GM04504 (cell line): ENCODE results near the gene ULBP1.
"Not testable (repeated sequence)": the region's sequence is repeated elsewhere in the genome, so short reads cannot be mapped to it uniquely, and the experiment has no call there.

Experiments used
- DNase-seq: peaks from one replicate; pipeline ENCODE4 v3.0.0-alpha.2; 2012; ENCODE audit warnings: low read depth

Gene ULBP1

GRCh38 chr6:149933461-149933860, 30.3 kb upstream of the ULBP1 start:
- no peak for DNase-seq

DNA sequence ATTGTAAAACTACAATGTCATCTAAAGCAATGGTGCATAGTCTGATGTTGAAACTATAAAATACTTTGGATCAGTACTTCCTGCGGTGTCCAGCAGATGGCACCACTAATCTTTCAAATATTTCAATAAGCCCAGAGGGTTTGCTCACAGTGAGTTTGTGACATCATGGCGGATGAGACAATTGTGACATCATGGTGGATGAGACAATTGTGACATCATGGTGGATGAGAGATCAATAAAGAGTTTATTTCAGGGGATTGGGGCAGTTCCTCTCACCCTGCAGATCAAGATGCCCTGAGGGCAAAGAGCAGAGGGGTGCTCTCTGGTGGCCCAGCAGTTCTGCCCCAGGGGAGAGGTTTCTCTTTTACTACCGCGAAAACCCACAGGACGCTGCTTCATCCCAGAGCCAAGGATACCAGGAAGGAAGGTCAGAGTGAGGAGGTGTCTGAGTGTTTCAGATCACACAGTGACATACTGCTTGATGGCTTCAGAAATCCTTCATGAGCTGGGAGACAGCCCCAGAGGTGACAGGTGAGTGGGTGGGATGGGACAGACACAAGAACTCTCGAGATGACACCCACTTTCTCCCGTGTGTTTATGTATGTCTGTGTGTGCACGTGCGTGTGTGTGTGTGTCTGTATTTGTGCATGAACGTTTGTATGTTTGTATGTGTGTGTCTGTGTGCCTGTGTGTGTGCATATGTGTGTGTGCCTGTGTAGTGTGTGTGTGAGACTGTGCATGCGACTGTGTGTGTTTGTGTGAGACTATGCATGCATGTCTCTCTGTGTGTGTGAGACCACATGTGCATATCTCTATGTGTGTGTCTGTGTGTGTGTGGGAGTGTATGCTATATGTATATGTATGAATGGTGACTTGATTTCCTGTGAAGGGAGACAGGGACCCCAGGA, 29.2 kb upstream of the ULBP1 start:
- DNase-seq, result no peak

DNA sequence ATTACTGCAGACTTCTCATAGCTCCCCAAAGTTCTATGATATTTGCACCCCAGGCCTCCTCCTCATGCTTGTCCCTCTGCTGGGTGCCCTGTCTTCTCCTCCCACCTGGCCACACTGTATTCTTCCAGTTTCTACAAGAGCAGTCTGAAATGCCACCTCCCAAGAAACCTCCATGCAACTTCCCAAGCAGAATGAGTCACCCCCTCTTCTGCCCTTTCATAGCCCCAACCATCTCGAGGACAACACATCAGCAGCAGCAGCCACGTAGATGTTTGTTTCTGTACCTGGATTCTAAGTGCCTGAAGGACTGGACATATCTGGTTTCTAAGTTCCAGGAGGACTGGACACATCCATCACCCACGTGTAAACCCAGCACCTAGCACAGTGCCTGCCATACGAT, 28.5 kb upstream of the ULBP1 start:
- no peak for DNase-seq

DNA sequence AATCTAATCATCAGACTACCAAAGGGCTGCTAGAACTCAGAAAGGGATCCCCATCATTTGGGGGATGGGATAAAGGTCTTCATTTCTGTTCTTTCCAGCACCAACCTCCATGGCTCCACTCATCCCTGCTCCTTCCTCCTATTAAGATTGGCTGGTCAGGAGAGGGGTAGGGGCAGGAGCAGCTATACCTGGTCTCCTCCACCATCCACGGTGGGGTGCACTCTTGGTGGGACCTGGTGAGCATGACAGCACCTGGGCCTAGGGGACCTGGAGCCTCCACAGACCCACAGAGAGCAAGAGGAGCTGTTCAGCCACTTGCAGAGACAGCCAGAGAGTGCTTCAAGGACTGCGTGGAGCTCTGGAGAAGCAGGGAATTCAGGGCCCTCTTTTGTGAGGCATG, 28.1 kb upstream of the ULBP1 start:
- DNase-seq, result no peak

- no peak for DNase-seq
These were observed 27.0 kb upstream of the ULBP1 start for GRCh38 chr6:149936743-149937142.

DNA sequence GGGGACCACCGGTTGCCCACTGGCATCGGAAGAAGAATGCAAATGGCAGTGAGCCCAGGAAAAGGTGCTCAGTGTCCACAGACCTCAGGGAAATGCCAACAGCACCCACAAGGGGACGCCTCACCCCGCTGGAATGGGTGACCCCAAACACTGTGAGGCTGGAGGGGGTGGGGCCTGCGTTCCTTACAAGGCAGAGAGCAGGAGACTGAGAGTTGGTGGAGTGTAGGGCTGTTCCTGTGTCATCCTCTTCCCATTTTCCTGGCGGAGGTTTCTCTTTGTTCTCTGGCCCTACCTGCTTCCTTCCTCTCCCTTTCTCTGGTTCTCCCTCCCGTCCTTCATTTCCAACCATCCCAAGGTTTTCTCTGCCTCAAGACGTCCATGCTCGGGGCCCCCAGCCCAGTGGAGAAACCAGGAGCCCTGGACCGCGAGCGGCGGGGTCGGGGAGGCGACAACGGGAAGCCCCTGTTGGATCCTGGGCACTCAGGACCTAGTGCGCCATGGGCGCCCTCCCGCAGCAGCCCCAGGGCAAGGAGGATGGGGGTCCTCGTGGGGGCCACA, 25.7 kb upstream of the ULBP1 start:
- DNase-seq, result not testable (repeated sequence)

GRCh38 chr6:149938571-149939355, 25.0 kb upstream of the ULBP1 start:
- no peak for DNase-seq

GRCh38 chr6:149939356-149939648, 24.4 kb upstream of the ULBP1 start:
- no peak for DNase-seq

- DNase-seq, result no peak
These were observed 23.7 kb upstream of the ULBP1 start for GRCh38 chr6:149939909-149940671.

- no peak for DNase-seq
These were observed 23.1 kb upstream of the ULBP1 start for GRCh38 chr6:149940672-149940982.

DNA sequence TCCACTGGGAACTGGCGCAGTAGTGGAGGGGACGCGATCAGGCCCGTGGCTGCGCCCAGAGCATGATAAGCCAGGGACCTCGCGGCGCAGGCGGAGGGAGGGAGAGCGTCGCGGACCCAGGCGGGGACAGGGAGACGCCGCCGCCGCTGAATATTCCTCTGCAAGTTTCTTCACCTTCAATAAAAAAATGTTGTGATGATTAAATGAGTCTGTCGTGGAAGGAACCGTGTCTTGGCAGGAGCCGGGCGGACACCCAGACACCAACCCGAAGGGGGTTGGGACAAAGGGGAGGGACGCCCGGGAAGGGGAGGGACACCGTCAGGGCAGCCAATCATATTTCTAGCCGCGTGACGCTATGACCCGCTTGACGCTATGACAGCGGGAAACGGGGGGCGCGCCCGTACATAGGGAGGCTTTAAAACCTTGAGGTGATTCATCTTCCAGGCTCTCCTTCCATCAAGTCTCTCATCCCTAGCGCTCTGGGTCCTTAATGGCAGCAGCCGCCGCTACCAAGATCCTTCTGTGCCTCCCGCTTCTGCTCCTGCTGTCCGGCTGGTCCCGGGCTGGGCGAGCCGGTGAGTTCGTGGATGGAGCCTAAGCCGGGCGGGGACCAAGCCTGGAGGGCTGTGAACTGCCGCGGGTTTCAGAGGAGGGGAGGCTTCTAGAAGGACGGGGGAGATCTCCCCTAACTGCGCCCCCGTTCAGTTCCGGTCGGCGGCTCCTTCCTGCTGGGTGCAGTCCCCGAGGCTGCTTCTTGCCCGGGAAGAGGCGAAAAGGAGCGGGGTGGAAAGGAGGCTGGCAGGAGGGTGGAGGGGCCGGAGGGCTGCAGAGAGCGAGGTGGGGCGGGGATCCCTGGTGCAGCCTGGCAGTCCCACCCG, 21.9 kb upstream of the ULBP1 start, which contains the start of gene ULBP2:
TSS of gene ULBP2 (plus strand) at position 432 of the 878 bp plus-strand sequence. CDS start at position 491, 59 bp downstream.
- peak; percentile 92 for DNase-seq

DNA sequence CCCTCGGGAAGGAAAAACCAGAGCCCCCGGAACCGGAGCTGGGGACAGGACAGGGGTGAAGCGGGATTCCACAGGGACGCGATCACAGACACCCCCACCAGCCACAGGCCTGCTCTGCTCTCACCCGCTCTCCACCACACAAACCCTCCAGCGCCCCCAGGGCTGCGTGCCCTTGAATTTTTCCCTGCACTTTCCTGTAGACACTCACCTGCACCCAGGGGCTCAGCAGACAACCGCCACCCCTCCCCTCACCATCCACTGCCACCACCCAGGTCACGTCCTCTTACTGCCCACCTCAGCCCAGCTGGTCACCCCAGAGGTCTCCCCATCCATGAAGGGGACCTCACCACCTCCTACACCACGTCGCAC, 21.3 kb upstream of the ULBP1 start:
- DNase-seq, result no peak

- DNase-seq, result not testable (repeated sequence)
These were observed 20.4 kb upstream of the ULBP1 start for GRCh38 chr6:149943321-149943720.

GRCh38 chr6:149945276-149945675, 18.5 kb upstream of the ULBP1 start:
- not testable (repeated sequence) for DNase-seq

DNA sequence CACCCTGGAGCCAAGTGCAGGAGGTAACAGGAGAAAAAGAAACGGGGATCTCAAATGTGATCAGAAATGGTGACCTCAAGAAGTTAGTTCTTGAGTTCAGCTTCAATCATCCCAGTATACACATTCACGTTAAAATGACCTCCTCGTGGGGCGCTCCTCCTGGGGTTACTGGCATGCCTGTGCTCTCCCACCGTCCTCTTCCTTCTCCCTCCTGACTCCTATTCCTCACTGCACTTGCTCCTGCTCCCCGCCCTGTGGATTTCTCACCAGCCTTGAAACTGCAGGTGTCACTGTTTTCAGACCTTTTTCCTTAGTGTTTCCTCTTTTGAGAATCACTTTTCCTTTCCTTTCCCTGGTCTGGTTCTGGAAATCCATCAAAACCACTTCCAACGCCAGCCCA, 17.1 kb upstream of the ULBP1 start:
- DNase-seq, result not testable (repeated sequence)

GRCh38 chr6:149947533-149947932, 16.2 kb upstream of the ULBP1 start:
- DNase-seq, result not testable (repeated sequence)

GRCh38 chr6:149948011-149948410, 15.7 kb upstream of the ULBP1 start:
- DNase-seq, result no peak

DNA sequence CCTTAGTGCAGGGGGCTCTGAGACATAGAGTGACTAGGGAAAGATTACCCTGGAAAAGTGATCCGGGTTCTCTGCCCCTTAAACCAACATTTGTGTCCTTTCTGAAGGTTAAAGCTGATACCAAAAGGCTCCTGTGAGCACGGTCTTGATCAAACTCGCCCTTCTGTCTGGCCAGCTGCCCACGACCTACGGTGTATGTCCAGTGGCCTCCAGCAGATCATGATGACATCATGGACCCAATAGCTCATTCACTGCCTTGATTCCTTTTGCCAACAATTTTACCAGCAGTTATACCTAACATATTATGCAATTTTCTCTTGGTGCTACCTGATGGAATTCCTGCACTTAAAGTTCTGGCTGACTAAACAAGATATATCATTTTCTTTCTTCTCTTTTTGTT, 15.1 kb upstream of the ULBP1 start:
- no peak for DNase-seq

DNA sequence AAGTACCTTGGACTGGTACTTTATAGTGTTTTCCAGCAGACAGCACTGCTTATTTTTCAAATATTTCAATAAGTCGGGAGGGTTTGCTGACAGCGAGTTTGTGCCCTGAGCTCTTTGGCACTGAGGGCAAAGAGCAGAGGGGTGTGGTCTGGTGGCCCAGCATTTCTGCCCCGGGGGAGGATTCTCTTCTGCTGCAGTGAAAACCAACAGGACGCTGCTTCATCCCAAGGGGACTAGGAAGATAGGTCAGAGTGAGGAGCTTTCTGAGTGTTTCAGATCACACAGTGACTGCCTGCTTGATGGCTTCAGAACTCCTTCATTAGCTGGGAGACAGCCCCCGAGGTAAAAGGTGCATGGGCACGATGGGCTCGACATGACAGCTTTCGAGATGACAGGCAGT, 13.3 kb upstream of the ULBP1 start:
- no peak for DNase-seq

- DNase-seq, result no peak
These were observed 12.6 kb upstream of the ULBP1 start for GRCh38 chr6:149951096-149951495.

DNA sequence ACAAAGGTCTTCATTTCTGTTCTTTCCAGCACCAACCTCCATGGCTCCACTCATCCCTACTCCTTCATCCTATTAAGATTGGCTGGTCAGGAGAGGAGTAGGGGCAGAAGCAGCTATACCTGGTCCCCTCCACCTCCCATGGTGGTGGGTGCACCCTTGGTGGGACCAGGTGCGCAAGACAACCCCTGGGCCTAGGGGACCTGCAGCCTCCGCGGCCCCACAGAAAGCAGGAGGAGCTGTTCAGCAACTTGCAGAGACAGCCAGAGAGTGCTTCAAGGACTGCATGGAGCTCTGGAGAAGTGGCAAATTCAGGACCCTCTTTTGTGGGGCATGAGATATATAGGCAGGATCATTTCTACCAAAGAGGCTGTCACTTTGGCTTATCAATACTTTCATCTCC, 12.1 kb upstream of the ULBP1 start:
- no peak for DNase-seq
